ENCODE results near the gene EPS8L3.
"Not testable (repeated sequence)": the region's sequence is repeated elsewhere in the genome, so short reads cannot be mapped to it uniquely, and the experiment has no call there.

Gene EPS8L3

GRCh38 chr1:109776911-109777310, 13.2 kb upstream of the EPS8L3 start:
- peak; percentile 67 for DNase-seq

GRCh38 chr1:109776206-109776835, 12.6 kb upstream of the EPS8L3 start:
- no peak for DNase-seq

- no peak for DNase-seq
Observed at GRCh38 chr1:109775398-109775797, 11.7 kb upstream of the EPS8L3 start.

DNA sequence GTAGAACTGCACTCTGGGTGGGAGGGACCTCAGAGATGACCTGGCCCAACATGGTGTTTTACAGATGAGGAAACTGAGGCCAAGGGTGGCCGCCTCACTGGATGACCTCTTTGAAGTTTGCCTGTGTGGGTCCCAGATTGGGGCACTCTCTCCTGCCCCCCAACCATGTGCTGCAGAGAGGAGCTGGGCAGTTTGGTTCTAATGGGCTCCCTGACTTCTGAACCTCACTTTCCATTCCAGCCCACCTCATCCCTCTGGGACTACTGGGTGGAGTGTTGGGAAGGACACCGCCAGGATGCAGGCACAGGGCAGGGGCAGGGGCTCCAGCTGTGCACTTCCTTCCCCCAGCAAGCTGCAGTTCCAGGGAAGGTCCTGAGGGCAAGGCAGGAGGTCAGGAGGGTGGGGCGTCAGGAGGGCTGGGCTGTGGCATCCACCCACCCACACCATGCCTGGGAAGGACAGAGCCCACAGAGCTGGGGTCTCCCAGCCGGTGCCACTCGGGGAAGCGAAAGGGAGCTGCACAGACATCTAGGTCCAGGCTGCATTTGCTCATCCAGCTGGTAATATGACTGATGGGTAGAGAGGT, 10.3 kb upstream of the EPS8L3 start:
- DNase-seq: no peak

DNA sequence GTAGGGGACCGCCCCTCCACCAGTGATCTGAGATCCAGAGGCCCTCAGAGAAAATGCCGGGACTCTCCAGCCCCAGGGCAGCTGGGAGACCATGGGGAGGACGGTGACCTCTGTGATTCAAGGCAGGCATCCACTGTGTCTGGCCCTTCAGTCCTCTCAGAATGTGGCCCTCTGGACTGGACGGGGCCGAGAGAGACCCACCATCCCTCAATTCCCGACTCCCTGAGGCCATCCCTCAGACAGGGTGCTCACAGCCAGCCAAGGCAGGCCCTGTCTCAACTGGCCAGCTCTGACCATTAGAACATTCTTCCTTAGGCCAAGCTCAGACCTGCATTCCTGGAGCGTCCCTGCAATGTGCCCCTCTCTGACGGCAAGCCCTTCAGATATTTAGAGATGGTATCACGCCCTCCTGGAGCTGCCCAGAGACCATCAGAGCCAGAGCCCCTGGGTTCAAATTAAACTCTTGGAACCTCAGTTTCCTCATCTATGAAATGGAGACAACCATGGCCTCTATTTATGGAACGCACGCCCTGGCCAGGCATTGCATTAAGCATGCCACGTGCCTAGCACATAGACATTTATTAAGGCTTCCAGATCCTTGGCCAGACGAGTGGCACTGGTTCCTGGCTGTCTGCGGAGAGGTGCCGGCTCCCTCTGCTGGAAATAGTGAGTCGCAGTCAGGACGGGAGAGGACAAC, 9.6 kb upstream of the EPS8L3 start:
- peak; percentile 37 for DNase-seq

- no peak for DNase-seq
Observed at GRCh38 chr1:109772658-109773202, 9.0 kb upstream of the EPS8L3 start.

- DNase-seq: no peak
Observed at GRCh38 chr1:109771712-109772657, 8.3 kb upstream of the EPS8L3 start.

- no peak for DNase-seq
Observed at GRCh38 chr1:109770331-109771095, 6.8 kb upstream of the EPS8L3 start.

- DNase-seq: no peak
Observed at GRCh38 chr1:109769330-109770078, 5.8 kb upstream of the EPS8L3 start.

DNA sequence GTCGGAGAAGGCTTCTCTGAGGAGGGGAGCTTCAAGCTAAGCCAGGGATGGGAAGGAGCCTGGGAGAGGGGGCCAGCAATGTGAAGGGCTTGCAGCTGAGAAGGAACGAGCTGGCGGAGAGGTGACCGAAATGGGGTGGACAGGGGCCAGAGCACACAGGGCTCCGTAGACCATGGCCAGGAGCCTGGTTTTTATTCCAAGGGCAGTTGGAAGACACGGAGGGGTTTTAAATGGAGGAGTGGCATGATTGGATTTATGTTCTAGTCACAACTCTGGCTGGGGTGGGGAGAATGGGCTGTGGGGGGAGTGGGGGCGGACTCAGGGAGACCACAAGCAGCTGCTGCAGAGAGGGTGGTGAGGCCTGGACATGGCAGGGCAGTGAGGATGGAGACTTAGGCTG, 5.1 kb upstream of the EPS8L3 start:
- DNase-seq: no peak

DNA sequence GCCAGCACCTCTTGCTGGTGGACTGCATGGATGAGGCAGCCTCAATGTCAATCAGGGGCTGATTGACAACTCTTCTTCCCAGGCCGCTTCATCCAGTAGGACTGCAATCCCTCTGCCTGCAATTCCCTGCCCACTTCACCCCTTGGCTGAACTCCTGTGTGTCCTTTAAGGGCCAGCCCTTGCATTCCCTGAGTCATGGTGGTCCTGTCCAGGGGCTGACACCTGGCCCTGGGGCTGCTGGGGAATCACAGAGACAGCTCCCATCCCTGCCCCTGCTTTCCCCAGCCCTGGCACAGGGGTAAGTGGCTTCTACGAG, 4.6 kb upstream of the EPS8L3 start:
- DNase-seq: no peak

- no peak for DNase-seq
Observed at GRCh38 chr1:109767637-109768334, 4.1 kb upstream of the EPS8L3 start.

DNA sequence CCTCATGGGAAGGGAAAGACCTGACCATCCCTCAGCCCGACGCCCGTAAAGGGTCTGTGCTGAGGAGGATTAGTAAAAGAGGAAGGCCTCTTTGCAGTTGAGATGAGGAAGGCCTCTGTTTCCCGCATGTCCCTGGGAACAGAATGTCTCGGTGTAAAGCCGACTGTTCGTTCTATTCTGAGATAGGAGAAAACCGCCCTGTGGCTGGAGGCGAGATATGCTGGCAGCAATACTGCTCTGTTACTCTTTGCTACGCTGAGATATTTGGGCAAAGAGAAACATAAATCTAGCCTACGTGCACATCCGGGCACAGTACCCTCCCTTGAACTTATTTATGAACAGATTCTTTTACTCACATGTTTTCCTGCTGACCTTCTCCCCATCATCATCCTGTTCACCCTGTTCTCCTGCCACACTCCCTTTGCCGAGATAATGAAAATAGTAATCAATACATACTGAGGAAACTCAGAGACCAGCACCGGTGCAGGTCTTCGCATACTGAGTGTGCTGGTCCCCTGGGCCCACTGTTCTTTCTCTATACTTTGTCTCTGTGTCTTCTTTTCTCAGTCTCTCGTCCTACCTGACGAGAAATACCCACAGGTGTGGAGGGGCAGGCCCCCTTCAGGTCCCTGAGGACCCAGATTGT, 3.4 kb upstream of the EPS8L3 start:
- DNase-seq: not testable (repeated sequence)

DNA sequence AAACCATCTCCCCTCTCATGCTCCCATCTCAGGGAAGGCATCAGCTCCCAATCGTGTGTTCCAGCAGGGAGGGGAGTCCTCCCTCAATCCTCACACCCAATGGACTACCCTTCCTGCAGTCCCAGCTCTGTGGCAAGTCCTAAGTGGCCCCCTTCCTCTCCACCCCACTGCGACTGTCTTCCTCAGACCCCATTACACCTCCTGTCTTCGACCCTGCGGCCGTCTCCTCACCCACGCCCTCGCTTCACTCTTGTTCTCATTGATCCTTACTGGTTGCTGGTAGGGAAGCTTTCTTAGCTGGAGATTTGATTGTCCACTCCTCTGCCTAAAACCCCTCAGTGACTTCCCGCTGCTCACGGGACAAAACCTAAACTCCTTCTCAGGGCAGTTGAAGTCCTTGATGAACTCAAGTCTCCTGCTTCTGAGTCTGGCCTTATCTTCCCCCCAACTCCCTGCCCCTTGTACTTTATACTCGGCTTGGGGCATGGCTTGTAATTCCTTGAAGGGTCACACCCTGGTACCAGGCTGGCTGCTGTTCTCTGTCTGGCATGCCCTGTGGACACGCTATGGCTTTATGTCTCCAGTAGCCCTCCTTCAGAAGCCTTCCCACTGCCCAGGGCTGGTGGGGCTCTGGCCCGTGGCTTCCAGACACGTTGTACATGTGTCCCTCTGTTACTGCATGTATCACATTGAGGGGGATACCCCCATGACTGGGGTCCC, 2.3 kb upstream of the EPS8L3 start:
- DNase-seq: no peak

- DNase-seq: no peak
Observed at GRCh38 chr1:109765483-109765815, 1.7 kb upstream of the EPS8L3 start.

DNA sequence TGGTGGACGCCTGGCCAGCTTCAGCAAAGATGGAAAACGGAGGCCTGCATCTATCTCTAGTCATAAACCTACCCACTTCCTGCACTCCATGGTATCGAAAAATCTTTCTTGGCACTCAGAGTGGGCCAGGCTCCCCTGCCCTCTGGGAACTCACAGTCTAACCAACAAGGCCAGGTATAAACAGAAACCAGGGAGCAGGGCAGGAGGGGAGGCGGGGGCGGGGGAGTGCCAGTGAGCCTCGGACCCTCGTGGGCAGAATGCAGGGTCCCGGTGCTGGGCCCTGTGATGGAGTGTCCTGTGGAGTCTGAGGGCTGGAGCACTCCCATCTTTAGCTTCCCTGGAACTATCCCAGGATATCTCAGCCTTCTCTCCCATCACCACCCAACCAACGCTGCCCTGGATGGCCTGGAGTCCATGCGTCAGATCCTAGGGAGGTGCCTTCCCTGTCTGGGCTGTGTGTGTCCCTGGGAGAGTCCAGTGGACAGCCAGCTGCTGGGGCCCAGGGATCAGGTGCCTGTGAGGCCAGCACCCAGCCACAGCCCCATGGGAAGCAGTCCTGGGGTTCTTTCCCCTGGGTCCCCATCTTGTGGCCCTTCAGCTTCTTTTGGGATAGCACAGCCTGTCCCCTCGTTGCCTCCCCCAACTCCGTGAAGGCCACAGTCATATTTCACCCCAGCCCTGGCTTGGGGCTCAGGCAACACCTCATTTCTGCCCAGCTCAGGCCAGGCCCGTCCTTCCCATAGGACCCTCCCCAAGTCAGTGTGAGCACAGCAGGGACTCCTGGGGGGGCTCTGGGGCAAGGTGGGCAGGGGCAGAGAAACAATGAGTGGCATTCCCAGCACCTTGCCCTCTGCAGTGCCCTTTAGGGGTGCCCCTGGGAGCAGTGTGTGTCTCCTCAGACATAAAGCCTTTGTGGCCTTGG, 1.1 kb upstream of the EPS8L3 start:
- DNase-seq: no peak

- DNase-seq: no peak
Observed at GRCh38 chr1:109762821-109763645, 690 bp downstream of the EPS8L3 start.
